GM13977 (cell line): ENCODE measurements around the gene MAD1L1.

ENCODE experiments used
- DNase-seq: peaks from one replicate; pipeline ENCODE4 v3.0.0; 2012; ENCODE audit warnings: low spot score
- in situ Hi-C: fragments of 300-500 bp; cut with MboI; formaldehyde crosslinking; loops from one replicate; pipeline ENCODE4 v1.12.0; 2022; ENCODE audit warnings: low sequenced_read_pairs, low pct_unique_long_range_greater_than_20kb, mixed read lengths, inconsistent platforms; ENCODE audit not compliant: unreplicated experiment
- TF ChIP-seq, protein P1 (sequence below): IDR thresholded peaks from 2 replicates; pipeline ENCODE4 v1.5.1; 2012; ENCODE audit warnings: mild to moderate bottlenecking, control low read depth; ENCODE audit not compliant: insufficient read depth; ENCODE audit errors: extremely low read depth, missing control alignments

The MAD1L1 gene

DNA sequence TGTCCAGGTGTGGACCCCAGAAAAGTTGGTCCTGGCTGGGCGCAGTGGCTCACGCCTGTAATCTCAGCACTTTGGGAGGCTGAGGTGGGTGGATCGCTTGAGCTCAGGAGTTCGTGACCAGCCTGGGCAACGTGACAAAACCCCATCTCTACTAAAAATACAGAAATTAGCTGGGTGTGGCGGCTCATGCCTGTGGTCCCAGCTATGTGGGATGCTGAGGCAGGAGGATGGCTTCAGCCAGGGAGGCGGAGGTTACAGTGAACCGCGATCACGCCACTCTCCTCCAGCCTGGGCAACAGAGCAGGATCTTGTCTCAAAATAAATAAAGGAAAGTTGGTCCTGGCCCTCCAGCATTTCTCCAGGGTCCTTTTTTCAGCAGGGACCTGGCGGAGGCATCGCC, 10.7 kb upstream of the MAD1L1 start:
- in situ Hi-C loops: no loop called here
- TF ChIP-seq, protein P1, sequence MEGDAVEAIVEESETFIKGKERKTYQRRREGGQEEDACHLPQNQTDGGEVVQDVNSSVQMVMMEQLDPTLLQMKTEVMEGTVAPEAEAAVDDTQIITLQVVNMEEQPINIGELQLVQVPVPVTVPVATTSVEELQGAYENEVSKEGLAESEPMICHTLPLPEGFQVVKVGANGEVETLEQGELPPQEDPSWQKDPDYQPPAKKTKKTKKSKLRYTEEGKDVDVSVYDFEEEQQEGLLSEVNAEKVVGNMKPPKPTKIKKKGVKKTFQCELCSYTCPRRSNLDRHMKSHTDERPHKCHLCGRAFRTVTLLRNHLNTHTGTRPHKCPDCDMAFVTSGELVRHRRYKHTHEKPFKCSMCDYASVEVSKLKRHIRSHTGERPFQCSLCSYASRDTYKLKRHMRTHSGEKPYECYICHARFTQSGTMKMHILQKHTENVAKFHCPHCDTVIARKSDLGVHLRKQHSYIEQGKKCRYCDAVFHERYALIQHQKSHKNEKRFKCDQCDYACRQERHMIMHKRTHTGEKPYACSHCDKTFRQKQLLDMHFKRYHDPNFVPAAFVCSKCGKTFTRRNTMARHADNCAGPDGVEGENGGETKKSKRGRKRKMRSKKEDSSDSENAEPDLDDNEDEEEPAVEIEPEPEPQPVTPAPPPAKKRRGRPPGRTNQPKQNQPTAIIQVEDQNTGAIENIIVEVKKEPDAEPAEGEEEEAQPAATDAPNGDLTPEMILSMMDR: no peak
- no peak for DNase-seq

DNA sequence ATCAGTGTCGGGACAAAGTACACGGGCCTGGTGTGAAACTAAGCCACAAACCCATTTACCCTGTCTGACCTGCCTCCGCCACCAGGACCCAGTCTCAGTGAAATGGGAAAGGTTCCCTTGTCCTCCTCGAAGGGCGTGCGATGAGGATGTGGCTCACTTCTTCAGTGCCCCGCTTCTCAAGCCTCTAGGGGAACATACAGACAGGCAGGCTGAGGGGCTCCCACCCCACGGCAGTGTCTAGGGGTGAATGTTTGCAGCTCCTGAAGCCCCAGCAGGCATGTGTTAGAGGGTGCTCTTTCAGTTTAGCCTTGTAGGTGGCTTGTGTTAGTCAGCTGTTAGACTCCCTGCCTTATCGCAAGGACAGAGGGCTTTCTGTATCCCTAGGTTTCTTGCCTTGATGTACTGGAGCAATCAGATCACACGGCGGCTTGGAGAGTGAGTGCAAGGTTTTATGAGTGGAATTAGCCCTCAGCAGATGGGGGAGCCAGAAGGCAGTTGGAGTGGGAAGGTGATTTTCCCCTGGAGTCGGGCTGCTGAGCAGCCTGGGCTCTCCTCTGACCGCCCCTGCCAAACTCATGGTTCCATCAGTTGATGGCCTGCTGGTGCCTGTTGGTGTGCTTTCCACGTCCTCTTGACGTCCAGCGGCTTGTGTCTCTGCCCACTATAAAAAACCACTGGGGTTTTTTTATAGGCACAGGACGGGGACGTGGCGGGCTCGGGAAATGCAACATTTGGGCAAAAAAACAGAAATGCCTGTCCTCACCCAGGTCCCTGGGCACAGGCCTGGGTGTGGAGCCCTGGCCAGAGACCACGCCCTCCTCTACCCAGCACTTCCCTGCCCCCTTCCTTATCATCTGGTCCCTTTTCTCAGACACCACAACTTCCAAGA, 10.0 kb upstream of the MAD1L1 start:
- TF ChIP-seq, protein P1: no peak
- in situ Hi-C loops: no loop called here
- no peak for DNase-seq

DNA sequence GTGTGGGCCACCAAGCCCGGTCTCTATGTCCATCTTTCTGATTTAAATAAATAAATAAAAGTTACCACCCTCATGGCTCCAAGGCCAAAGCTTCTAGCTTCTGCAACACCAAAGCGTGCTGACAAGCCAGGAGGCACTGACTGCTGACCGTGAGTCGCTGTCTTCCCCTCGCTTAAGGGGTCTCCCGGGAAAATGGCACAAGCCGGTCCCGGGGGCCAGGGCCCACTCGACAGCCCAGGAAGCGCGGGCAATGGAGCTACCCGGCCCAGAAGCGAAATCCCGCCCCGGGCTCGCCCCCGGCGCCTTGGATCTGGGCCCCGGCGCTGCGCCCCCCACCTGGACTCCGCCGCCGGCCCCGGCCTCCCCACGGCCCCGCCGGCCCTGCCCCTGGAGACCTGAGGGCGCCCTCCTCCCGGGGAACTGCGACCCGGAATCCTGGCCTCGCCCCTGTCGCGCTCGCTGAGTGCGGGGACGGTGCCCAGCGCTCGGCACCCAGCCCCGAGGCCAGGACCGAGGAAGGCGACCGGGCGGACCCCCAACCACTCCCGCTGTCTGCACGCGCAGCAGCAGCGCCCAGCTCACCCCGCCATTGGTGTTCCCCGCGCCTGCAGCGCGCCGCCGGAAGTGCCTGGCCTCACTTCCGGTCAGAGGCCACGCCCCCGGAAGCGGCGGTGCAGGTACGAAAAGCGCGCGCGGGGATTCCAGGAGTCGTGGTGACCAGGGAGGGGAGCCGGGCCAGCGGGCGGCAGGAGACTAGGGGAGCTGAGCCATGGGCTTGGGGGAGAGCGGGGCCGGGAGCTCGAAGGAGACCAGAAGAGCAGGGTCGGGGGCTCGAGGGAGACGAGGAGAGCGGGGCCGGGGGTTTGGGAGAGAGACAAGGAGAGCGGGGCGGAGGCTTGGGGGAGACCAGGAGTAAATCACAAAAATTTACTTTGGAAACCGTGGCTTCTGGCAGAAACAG, 9.1 kb upstream of the MAD1L1 start, which contains the start of the genes MRM2 and NUDT1:
MRM2 (minus strand) TSS at position 626 of the 961 bp plus-strand sequence; CDS start at position 590, 36 bp downstream.
NUDT1 (plus strand) TSS at position 647 of the 961 bp plus-strand sequence. CDS start 2,349 bp downstream, outside the sequence.
- peak; percentile 91 for DNase-seq
- in situ Hi-C loops: no loop called here
- TF ChIP-seq, protein P1: no peak

DNA sequence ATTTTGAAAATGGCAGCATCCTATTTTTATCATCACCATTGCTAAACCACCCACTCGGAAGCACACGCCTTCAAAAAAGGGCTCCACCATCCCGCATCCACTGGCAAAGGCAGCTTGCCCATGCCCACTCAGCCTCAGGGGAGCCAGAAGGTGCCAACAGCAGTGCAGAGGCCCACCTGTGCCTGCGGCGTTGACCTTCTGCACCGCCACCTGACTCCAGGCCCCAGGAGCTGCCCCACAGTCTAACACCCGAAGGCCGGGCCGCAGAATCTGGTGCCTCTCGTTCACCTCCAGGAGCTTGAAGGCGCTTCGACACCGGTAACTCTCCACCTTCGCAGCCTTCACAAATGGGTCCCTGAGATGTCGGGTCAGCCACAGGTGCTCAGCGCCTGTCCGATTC, 6.5 kb upstream of the MAD1L1 start:
- TF ChIP-seq, protein P1: no peak
- DNase-seq: no peak
- in situ Hi-C loops: loop anchor here (10.0 kb wide), 1 partner anchor 106 kb away; no protein-coding TSS in a partner anchor

DNA sequence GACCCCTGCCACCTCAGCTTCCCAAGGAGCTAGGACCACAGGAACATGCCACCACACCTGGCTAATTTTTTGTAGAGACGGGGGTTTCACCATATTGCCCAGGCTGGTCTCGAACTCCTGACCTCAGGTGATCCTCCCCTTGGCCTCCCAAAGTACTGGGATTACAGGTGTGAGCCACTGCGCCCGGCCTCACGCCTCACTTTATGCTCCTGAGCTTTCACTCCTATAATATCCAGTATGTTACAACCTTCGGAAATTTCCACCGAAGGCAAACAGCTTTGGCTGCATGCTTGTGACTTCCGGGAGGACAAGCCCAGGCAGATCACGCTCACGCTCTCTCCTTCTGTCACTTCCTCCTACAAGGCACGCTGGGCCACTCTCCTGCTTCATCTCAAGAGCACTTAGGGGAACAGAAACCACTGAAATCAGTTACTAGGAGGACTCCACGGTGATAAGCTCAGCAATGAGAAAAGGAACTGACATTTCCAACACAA, 4.4 kb upstream of the MAD1L1 start:
- TF ChIP-seq, protein P1: no peak
- DNase-seq: peak; percentile 84
- in situ Hi-C loops: loop anchor here (10.0 kb wide), 1 partner anchor 108 kb away; no protein-coding TSS in a partner anchor

DNA sequence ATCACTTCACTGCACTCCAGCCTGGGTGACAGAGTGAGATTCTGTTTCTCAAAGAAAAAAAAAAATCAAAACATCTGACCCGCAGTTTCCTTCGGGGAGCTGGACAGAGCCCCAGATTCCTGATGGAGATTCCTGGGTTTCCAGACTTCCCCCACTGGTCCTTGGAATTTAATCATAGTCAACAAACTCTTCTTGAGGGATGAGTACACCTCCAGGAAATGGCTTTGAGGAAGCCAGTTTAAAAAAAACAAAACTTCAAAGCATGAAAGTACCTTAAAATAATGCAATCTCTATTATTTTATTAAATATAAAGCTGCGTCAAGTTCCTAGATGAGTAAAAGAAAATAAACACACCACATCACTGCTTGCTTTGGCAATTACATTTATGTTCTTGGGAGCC, 1.2 kb upstream of the MAD1L1 start:
- DNase-seq: no peak
- TF ChIP-seq, protein P1: no peak
- in situ Hi-C loops: loop anchor here (10.0 kb wide), 1 partner anchor 111 kb away; no protein-coding TSS in a partner anchor
